GDM1 (cell line): Measurements from ENCODE around the gene TAF11L3.
"Not testable (repeated sequence)": the region's sequence is repeated elsewhere in the genome, so short reads cannot be mapped to it uniquely, and the experiment has no call there.

Source experiments
- DNase-seq: peaks from one replicate; lab custom pipeline; 2025; lab: John Stamatoyannopoulos, UW

TAF11L3 gene

DNA sequence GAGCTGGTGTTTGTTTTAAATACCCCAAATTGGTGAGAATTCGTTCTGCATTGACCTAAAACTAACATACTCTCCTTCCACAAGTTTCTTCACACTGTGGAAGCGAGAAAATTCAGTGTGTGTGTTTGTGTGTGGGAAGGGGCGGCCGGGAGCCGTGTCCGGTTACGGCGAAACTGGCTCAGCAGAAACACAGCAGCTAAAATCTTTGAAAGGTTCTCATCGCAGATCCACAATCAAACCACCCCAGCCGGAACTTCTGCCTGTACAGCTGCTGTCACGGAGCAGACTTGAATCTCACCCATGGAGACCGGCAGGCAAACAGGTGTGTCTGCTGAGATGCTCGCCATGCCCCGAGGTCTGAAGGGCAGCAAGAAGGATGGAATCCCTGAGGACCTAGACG is at the start of gene TAF11L3:
TSS of gene TAF11L3 (plus strand) at position 301 of the 400 bp plus-strand sequence.
- DNase-seq, result not testable (repeated sequence)

DNA sequence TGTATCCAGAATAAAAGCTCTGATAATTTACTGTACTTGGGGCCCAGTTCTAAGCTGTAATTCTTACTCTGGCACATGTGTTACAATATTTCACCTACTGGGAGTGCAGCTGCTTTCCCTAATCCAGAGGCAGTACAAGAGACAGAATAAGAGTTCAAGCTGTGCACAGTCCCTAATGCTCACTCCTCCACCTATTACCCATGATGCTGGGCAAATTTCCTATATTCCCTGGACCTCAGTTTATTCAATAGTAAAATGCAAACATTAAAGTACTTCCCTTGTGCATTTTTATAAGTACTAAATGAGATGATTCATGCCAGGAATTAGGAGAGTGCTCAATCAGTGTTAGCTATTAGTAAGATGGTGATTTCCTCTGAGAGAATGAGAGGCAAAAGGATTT is 48.1 kb upstream of the TAF11L3 start:
- no peak for DNase-seq

DNA sequence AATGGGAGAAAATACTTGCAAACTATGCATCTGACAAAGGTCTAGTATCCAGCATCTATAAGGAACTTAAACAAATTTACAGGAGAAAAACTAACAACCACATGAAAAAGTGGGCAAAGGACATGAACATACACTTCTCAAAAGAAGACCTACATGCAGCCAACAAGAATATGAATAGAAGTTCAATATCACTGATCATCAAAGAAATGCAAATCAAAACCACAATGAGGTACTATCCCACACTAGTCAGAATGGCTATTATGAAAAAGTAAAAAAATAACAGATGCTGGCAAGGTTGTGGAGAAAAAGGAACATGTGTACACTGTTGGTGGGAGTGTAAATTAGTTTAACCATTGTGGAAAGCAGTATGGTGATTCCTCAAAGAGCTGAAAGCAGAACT is 43.1 kb upstream of the TAF11L3 start:
- not testable (repeated sequence) for DNase-seq

DNA sequence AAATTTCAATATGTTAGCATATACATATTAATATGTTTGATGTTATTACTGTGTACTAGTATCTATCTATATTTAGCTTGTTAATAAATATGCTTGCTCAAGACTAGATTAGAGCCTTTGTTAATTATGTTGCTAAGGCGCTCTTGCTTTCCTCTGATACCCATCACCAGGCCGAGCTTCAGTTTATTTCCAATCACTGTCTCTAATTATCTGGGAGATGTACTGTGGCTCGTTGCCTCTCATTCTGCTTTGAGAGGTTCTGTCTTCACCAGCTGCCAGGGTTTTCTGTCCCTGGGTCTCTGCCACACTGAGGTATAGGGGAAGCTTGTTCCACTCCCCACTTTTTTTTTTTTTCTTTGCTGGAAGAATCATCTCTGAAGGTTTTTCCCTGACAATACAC is 41.1 kb upstream of the TAF11L3 start:
- DNase-seq, result no peak

DNA sequence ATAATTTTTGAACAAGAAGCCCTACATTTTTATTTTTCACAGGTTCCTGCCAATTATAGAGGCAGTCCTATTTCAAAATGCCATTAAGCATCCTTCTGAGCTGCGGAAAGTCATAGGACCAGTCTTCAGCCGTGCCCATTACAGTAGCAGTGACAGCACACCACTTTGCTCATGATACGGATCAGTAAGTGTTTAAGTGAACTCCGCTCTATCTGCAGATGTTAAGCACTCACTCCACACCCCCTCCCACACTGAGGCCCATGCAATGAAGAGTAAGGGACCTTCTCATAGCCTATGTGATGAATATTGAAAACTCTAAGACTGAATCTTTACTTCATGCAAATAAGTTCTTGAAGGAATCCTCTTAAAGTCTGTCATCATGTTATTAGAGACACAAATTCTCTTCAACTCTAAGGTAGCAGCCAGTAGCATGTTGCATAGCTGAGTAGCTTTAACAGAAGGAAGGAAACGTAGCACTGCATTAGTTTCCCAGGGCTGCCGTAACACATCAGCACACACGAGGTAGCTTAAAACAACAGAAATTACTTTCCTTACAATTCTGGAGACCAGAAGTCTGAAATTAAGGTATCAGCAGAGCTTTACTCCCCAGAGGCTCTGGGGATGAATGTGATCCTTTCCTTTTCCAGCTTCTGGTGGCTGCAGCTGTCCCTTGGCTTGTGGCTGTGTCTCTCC is 40.4 kb upstream of the TAF11L3 start:
- DNase-seq, result no peak

DNA sequence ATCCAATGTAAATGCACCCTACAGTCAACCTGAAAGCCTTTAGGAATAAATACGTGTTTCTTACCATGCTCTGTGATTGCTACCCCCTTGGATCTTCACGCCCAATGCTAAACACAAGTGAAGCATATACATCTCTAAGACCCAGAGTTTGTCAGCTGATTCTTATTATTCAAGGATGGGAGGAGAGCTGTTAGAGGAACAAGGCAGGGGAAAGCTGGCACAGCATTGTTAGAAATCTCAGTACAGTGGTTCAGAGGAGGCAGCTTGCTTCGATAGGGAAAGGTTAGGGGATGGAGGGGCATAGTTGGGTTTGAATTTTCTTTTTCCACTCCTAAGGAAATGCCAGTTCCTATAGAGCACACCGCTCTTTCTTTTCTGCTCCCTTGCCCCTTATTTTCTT is 36.8 kb upstream of the TAF11L3 start:
- no peak for DNase-seq

DNA sequence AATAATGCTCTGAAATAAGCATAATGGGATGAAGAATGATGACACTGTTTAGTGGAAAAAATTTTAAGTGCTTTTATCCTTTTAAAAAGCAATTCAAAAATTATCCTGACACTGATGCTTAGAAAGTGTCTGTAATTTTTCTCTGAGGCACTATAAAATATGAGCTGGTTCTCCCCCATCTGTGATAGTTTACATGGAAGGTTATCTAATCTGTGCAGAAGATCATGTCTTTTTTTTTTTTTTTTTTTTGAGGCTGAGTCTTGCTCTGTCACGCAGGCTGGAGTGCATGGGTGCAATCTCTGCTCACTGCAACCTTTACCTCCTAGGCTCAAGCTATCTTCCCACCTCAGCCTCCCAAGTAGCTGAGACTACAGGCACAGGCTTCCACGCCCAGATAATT is 35.4 kb upstream of the TAF11L3 start:
- DNase-seq, result no peak

DNA sequence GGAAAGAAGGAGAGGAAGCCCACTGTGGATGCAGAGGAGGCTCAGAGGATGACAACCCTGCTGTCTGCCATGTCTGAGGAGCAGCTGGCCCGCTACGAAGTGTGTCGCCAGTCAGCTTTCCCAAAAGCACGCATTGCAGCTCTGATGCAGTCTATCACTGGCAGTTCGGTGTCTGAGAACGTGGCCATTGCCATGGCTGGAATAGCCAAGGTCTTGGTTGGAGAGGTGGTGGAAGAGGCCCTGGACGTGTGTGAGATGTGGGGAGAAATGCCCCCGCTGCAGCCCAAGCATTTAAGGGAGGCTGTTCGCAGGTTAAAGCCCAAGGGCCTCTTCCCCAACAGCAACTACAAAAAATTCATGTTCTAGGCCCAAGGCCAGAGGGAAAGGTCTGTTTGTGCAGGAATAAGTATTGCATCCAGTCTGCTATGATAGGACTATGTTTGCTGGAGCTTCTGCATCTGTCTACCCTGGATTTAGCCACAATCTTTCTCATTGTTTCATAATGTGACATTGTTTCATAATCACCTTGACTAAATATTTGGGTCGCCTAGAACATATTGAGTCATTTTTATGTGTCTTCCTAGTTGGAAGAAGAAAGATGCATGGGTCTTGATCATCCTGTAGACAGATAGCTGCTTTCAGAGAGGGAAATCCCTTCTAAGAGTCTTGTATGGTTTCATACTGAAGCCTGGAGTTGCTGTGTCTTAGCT is 31.5 kb upstream of the TAF11L3 start:
- DNase-seq, result not testable (repeated sequence)

DNA sequence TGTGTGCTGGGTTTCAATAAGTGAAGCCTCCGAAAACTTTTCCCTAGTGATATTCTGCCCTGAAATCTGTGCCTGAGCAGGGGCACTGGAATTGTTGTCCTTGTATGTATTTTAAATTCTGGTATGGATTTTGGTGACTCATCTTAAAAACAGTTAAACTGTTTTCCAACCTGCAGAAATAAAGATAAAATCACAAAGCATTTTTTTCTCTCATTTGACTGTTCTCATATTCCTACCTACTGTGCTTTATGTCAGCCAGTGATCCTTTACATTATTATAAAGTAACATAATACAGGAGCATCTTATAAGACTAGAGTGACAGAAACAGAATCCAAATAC is 31.0 kb upstream of the TAF11L3 start:
- no peak for DNase-seq

DNA sequence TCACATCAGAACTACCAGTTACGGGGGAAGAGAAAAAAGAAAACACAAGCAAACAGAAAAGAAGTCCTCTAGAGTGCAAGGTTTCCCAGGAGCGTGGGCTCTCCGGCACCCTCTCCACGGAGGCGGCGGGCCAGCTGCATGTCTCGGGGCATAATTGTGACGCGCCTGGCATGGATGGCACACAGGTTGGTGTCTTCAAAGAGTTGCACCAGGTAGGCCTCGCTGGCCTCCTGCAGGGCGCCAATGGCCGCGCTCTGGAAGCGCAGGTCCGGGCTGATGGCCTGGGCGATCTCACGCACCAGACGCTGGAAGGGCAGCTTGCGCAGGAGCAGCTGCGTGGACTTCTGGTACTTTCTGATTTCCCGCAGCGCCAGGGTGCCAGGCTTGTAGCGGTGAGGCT is 26.9 kb upstream of the TAF11L3 start:
- not testable (repeated sequence) for DNase-seq

DNA sequence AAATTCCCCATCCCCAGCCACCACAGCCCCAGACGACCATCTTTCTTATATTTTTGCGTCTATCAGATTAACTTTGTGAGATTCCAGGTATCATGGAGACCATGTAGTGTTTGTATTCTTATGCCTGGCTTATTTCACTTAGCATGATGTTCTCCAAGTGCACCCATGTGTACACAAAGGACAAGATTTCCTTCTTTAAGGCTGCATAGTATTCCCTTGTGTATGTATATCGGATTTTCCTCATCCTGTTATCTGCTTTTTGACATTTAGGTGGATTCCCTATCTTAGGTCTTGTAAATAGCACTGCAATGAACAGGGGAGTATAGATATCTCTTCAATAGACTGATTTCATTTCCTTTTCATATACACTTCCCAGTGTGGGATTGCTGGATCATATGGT is 25.4 kb upstream of the TAF11L3 start:
- no peak for DNase-seq

DNA sequence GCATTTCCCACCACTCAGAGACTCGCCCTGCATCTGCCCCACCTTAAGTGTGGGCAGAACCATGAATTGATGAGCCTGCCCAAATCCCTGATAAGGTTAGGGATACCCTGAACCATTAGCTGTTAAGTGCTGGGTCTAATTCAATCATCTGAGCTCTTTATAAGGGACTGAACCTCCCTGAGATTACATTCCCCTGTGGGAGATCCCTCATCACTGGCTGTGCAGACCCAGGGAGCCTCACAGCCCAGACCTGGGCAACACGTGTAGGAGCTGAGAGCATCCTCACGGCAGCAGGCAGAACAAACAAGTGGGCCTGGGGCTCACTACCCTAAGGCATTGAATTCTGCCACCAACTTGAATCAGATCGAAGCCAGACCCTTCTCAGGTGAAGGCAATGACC is 20.7 kb upstream of the TAF11L3 start:
- DNase-seq, result no peak

DNA sequence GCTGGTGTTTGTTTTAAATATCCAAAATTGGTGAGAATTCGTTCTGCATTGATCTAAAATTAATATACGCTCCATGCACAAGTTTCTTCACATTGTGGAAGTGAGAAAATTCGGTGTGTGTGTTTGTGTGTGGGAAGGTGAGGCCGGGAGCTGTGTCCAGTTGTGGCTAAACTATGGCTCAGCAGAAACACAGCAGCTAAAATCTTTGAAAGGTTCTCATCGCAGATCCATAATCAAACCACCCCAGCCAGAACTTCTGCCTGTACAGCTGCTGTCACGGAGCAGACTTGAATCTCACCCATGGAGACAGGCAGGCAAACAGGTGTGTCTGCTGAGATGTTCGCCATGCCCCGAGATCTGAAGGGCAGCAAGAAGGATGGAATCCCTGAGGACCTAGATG is 20.2 kb upstream of the TAF11L3 start, which contains the start of gene TAF11L2:
TSS of gene TAF11L2 (plus strand) at position 301 of the 400 bp plus-strand sequence.
- not testable (repeated sequence) for DNase-seq

DNA sequence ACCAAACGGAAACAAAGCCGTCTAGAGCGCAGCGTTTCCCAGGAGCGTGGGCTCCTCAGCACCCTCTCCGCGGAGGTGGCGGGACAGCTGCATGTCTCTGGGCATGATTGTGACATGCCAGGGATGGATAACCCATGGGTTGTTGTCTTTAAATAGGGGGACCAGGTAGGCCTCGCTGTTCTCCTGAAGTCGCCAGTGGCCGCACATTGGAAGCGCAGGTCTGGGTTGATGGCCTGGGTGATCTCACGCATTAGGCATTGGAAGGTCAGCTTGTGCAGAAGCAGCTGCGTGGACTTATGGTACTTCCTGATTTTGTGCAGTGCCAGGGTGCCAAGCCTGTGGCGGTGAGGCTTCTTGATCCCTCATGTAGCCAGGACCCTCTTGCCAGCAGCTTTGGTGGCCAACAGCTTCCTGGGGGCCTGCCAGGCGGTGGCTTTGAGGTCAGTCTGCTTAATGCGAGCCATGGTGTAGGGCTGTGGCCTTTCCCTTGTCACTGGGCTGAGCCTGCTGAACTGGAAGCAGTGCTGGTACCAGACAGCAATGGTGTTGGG is 6.3 kb upstream of the TAF11L3 start:
- DNase-seq, result no peak

DNA sequence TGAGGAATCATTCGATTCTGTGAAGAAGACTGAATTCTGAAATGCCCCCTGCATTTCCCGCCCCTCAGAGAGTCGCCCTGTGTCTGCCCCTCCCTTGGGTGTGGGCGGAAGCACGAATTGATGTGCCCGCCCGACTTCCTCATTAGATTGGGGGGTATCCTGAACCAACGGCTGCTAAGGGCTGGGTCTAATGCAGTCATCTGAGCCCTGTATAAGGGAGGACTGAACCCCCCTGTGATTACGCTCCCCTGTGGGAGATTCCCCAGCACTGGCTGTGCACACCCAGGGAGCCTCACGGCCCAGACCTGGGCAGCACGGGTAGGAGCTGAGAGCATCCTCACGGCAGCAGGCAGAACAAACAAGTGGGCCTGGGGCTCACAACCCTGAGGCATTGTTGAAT is 641 bp upstream of the TAF11L3 start:
- not testable (repeated sequence) for DNase-seq

DNA sequence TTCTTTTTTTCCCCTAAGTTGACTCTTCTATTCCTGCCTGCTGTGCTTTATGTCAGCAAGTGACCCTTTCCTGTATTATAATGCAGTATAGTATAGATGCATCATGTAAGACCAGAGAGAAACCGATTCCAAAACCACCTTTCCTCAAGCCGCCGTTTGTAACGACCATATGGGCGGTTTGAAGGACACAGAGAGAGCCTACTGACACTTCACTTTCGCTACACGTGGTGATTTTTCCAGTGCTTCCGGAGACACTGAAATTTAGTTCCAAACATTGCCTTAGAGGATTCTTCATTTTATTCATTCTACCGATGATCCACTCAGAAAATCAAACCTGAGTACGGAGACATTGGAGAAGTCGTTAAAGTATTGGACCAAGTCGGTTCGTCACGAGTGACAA is 1.3 kb downstream of the TAF11L3 start:
- not testable (repeated sequence) for DNase-seq

DNA sequence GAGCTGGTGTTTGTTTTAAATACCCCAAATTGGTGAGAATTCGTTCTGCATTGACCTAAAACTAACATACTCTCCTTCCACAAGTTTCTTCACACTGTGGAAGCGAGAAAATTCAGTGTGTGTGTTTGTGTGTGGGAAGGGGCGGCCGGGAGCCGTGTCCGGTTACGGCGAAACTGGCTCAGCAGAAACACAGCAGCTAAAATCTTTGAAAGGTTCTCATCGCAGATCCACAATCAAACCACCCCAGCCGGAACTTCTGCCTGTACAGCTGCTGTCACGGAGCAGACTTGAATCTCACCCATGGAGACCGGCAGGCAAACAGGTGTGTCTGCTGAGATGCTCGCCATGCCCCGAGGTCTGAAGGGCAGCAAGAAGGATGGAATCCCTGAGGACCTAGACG is 3.3 kb downstream of the TAF11L3 start, which contains the start of gene TAF11L4:
TSS of gene TAF11L4 (plus strand) at position 301 of the 400 bp plus-strand sequence.
- not testable (repeated sequence) for DNase-seq

DNA sequence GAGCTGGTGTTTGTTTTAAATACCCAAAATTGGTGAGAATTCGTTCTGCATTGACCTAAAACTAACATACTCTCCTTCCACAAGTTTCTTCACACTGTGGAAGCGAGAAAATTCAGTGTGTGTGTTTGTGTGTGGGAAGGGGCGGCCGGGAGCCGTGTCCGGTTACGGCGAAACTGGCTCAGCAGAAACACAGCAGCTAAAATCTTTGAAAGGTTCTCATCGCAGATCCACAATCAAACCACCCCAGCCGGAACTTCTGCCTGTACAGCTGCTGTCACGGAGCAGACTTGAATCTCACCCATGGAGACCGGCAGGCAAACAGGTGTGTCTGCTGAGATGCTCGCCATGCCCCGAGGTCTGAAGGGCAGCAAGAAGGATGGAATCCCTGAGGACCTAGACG is 6.8 kb downstream of the TAF11L3 start, which contains the start of gene TAF11L5:
TSS of gene TAF11L5 (plus strand) at position 301 of the 400 bp plus-strand sequence.
- not testable (repeated sequence) for DNase-seq

DNA sequence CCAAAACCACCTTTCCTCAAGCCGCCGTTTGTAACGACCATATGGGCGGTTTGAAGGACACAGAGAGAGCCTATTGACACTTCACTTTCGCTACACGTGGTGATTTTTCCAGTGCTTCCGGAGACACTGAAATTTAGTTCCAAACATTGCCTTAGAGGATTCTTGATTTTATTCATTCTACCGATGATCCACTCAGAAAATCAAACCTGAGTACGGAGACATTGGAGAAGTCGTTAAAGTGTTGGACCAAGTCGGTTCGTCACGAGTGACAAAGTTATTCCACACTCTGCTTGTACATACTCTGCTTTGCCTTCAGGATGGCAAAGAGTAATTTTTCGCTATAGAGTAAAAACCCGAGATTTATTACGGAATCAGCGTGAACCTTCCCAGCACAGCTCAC is 8.3 kb downstream of the TAF11L3 start:
- not testable (repeated sequence) for DNase-seq

DNA sequence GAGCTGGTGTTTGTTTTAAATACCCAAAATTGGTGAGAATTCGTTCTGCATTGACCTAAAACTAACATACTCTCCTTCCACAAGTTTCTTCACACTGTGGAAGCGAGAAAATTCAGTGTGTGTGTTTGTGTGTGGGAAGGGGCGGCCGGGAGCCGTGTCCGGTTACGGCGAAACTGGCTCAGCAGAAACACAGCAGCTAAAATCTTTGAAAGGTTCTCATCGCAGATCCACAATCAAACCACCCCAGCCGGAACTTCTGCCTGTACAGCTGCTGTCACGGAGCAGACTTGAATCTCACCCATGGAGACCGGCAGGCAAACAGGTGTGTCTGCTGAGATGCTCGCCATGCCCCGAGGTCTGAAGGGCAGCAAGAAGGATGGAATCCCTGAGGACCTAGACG is 10.2 kb downstream of the TAF11L3 start, which contains the start of gene TAF11L6:
TSS of gene TAF11L6 (plus strand) at position 301 of the 400 bp plus-strand sequence.
- not testable (repeated sequence) for DNase-seq
